Caco-2 (cell line): ENCODE data around the gene AP4S1. TPM values are rescaled to one million over a fixed set of nuclear protein-coding genes. Genes with fewer than 3 reads are reported as not detected.

Source experiments
- BruUV-seq: library from RNA; stranded (reverse); fragments of 400-500 nt; replicated peaks from 2 replicates; lab custom pipeline; 2021; lab: Mats Ljungman, UMichigan
- CTCF ChIA-PET: fragments of 300-600 bp; sonication (Branson Sonifier 250); formaldehyde crosslinking; loops from one replicate; lab custom pipeline; 2022; ENCODE audit warnings: antibody characterized with exemption; lab: Charles Lee
- POLR2A ChIA-PET: fragments of 300-600 bp; sonication (Branson Sonifier 250); formaldehyde crosslinking; loops from one replicate; lab custom pipeline; 2022; ENCODE audit warnings: antibody characterized with exemption; lab: Charles Lee
- DNase-seq, 2 experiments: peaks; one replicate each; pipeline versions ENCODE4 v3.0.0 to v3.0.0-alpha.2; 2020 to 2022
- H3K27me3 ChIP-seq: replicated peaks from 2 replicates; pipeline ENCODE4 v1.6.0; 2011; ENCODE audit warnings: low read length; ENCODE audit not compliant: control insufficient read depth, insufficient read depth
- H3K36me3 ChIP-seq: 2 replicates; pipeline ENCODE4 v1.5.1; 2011; ENCODE audit warnings: low read length; ENCODE audit not compliant: control insufficient read depth, insufficient read depth
- H3K4me1 ChIP-seq: fragments of 250-450 bp; sonication (Bioruptor Pico); 2 replicates; pipeline ENCODE4 v1.5.1; 2020; ENCODE audit warnings: mild to moderate bottlenecking
- H3K4me3 ChIP-seq: 2 replicates; pipeline ENCODE4 v1.5.1; 2011; ENCODE audit warnings: low read depth, mild to moderate bottlenecking, control low read depth, low read length
- H3K9me3 ChIP-seq: fragments of 250-450 bp; sonication (Bioruptor Pico); 2 replicates; pipeline ENCODE4 v1.5.1; 2020; ENCODE audit warnings: mild to moderate bottlenecking, moderate library complexity
- H3K27ac Mint-ChIP-seq: one replicate; pipeline ENCODE4 v1.8.0; 2022; ENCODE audit warnings: mixed read lengths; ENCODE audit not compliant: unreplicated experiment
- H3K27me3 Mint-ChIP-seq: one replicate; pipeline ENCODE4 v1.8.0; 2022; ENCODE audit warnings: mixed read lengths; ENCODE audit not compliant: insufficient read depth, unreplicated experiment
- H3K36me3 Mint-ChIP-seq: one replicate; pipeline ENCODE4 v1.8.0; 2022; ENCODE audit warnings: mild to moderate bottlenecking, mixed read lengths; ENCODE audit not compliant: insufficient read depth, unreplicated experiment
- H3K4me1 Mint-ChIP-seq: one replicate; pipeline ENCODE4 v1.8.0; 2022; ENCODE audit warnings: low read depth, mixed read lengths; ENCODE audit not compliant: unreplicated experiment
- H3K4me3 Mint-ChIP-seq: one replicate; pipeline ENCODE4 v1.8.0; 2022; ENCODE audit warnings: mild to moderate bottlenecking, moderate library complexity, mixed read lengths; ENCODE audit not compliant: unreplicated experiment
- H3K9me3 Mint-ChIP-seq: one replicate; pipeline ENCODE4 v1.8.0; 2022; ENCODE audit warnings: mixed read lengths; ENCODE audit not compliant: unreplicated experiment
- intact Hi-C: fragments of 100-400 bp; cut with micrococcal nuclease; formaldehyde crosslinking; loops from one replicate; pipeline ENCODE4 v1.10.0; 2022; ENCODE audit not compliant: unreplicated experiment
- total RNA-seq: library from RNA; stranded (reverse); gene quantifications from 2 replicates; pipeline ENCODE4 v1.2.3, GENCODE V29; 2022
- TF ChIP-seq, protein P1 (sequence below), 2 experiments: fragments of 200-600 bp in 1 of 2; IDR thresholded peaks; 1 replicate in 1 of 2; 2 replicates in 1 of 2; pipeline versions ENCODE4 v1.5.1 to v1.8.0; 2011 to 2022; ENCODE audit warnings: antibody characterized with exemption in 1 of 2, control low read depth in 1 of 2, inconsistent platforms in 1 of 2, low read depth in 1 of 2, low read length in 1 of 2, mild to moderate bottlenecking in 1 of 2, moderate library complexity in 1 of 2; ENCODE audit not compliant: insufficient read depth in 1 of 2, severe bottlenecking in 1 of 2, unreplicated experiment in 1 of 2

The AP4S1 gene
- total RNA-seq, 1 experiment from 2014 or later, result 13.2 TPM

GRCh38 chr14:31127690-31128089, 102.2 kb downstream of the AP4S1 start:
- DNase-seq, result peak in 1 of 2 experiments; percentile 25
- peak overlapping the region; percentile 43 for H3K27ac Mint-ChIP-seq
- peaks cover 54% of the 10 kb centered on the region for H3K36me3 Mint-ChIP-seq
- no peaks in the 10 kb centered on the region; the same call in 1 of the 2 replicates for H3K36me3 ChIP-seq
- H3K4me3 ChIP-seq, result no peak overlapping the region
- TF ChIP-seq, protein P1, sequence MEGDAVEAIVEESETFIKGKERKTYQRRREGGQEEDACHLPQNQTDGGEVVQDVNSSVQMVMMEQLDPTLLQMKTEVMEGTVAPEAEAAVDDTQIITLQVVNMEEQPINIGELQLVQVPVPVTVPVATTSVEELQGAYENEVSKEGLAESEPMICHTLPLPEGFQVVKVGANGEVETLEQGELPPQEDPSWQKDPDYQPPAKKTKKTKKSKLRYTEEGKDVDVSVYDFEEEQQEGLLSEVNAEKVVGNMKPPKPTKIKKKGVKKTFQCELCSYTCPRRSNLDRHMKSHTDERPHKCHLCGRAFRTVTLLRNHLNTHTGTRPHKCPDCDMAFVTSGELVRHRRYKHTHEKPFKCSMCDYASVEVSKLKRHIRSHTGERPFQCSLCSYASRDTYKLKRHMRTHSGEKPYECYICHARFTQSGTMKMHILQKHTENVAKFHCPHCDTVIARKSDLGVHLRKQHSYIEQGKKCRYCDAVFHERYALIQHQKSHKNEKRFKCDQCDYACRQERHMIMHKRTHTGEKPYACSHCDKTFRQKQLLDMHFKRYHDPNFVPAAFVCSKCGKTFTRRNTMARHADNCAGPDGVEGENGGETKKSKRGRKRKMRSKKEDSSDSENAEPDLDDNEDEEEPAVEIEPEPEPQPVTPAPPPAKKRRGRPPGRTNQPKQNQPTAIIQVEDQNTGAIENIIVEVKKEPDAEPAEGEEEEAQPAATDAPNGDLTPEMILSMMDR (IDR thresholded peaks at IDR 0.05; ENCODE audit: insufficient read depth in 1 of 2, low read depth in 1 of 2, low read length in 1 of 2, severe bottlenecking in 1 of 2, unreplicated experiment in 1 of 2), result no peak
- ChIA-PET CTCF (no interaction called here), POLR2A (no interaction called here)
- no peaks in the 10 kb centered on the region for H3K4me1 ChIP-seq
- H3K27me3 ChIP-seq, result no peaks in the 10 kb centered on the region
- intact Hi-C loops, result loop anchor here (5.0 kb wide), 1 partner anchor 230 kb away; no protein-coding TSS in a partner anchor
- H3K4me3 Mint-ChIP-seq, result no peak overlapping the region
- H3K27me3 Mint-ChIP-seq, result no peaks in the 10 kb centered on the region
- no peaks in the 10 kb centered on the region for H3K9me3 ChIP-seq
- BruUV-seq, result no TSS peak
- no peaks in the 10 kb centered on the region for H3K9me3 Mint-ChIP-seq
- no peaks in the 10 kb centered on the region for H3K4me1 Mint-ChIP-seq

DNA sequence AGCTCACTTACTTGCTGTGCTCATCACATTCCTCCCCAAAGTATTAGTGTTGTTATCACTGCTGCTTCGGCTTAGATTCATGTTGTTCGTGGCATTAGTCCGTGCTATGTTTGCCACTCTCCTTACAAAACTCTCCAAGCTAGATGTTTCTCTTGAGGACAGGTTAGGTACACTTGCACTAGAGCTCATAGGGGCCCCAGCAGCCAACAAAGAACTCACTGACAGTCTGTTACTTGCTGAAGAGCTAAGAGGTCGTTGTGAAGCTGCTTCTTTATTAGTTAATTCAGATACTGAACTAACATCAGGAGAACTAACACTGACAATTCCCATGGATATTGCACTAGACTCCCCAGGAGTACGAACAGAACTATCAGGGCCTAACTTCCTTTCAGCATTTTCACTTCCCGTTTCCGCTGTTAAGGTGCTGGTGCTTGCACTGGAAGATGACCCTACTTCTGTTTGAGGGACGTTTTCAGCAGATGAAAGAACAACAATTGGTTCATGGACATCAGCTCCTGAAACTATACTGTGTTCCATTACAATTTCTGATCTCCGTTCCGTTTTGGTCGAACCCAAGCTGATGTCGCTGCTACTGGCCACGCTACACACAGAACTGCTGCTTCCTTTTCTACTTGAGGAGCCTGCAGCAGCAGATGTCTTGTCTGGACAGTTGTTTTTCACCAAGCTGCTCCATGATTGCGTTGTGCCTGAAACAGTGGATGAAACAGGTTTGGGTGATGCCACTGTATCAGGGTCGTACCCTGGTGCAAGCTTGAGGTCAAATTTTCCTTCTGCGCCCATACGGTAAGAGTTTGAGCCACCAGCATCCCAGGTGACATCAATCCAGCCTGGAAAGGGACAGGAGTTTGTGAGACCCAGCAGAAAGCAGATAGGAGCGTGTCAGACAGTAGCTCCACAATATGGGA, 103.4 kb downstream of the AP4S1 start:
- BruUV-seq, result no TSS peak
- H3K4me3 Mint-ChIP-seq, result no peak overlapping the region
- CTCF ChIA-PET, result no interaction called here

GRCh38 chr14:31133133-31133532, 107.7 kb downstream of the AP4S1 start:
- POLR2A ChIA-PET, result no interaction called here
- BruUV-seq, result no TSS peak

More for the DNA sequence above, 103.4 kb downstream of the AP4S1 start:
- no peak overlapping the region for H3K27ac Mint-ChIP-seq
- Histone ChIP-seq H3K36me3 (no peaks in the 10 kb centered on the region; the same call in 1 of the 2 replicates), H3K9me3 (no peaks in the 10 kb centered on the region), H3K4me1 (no peaks in the 10 kb centered on the region), H3K4me3 (no peak overlapping the region), H3K27me3 (no peaks in the 10 kb centered on the region)
- H3K4me1 Mint-ChIP-seq, result no peaks in the 10 kb centered on the region
- peaks cover 55% of the 10 kb centered on the region for H3K36me3 Mint-ChIP-seq
- TF ChIP-seq, protein P1 (IDR thresholded peaks at IDR 0.05; ENCODE audit: insufficient read depth in 1 of 2, low read depth in 1 of 2, low read length in 1 of 2, severe bottlenecking in 1 of 2, unreplicated experiment in 1 of 2), result no peak
- H3K9me3 Mint-ChIP-seq, result no peaks in the 10 kb centered on the region
- POLR2A ChIA-PET, result no interaction called here
- no peaks in the 10 kb centered on the region for H3K27me3 Mint-ChIP-seq
- DNase-seq, result no peak
- intact Hi-C loops, result loop anchor here (5.0 kb wide), 1 partner anchor 228 kb away; no protein-coding TSS in a partner anchor

More at GRCh38 chr14:31133133-31133532, 107.7 kb downstream of the AP4S1 start:
- no peaks in the 10 kb centered on the region for H3K27me3 Mint-ChIP-seq
- H3K9me3 Mint-ChIP-seq, result no peaks in the 10 kb centered on the region
- intact Hi-C loops, result no loop called here
- Histone ChIP-seq H3K9me3 (no peaks in the 10 kb centered on the region), H3K4me3 (no peak overlapping the region), H3K36me3 (no peaks in the 10 kb centered on the region), H3K27me3 (no peaks in the 10 kb centered on the region), H3K4me1 (no peaks in the 10 kb centered on the region)
- no peak overlapping the region for H3K4me3 Mint-ChIP-seq
- TF ChIP-seq, protein P1 (IDR thresholded peaks at IDR 0.05; ENCODE audit: insufficient read depth in 1 of 2, low read depth in 1 of 2, low read length in 1 of 2, severe bottlenecking in 1 of 2, unreplicated experiment in 1 of 2), result no peak
- no peak for DNase-seq
- no peak overlapping the region for H3K27ac Mint-ChIP-seq
- no peaks in the 10 kb centered on the region for H3K4me1 Mint-ChIP-seq
- H3K36me3 Mint-ChIP-seq, result peaks cover 51% of the 10 kb centered on the region
- CTCF ChIA-PET, result no interaction called here
